ENCODE results near the gene PIK3R1. TPM values are rescaled to one million over a fixed set of nuclear protein-coding genes. Genes with fewer than 3 reads are reported as not detected.
A peak's percentile ranks its signal among the peaks of the same experiment; 100 is the strongest.

Gene PIK3R1
- total and polyA plus RNA-seq, 4 donors, result 6.8 to 222 (median 74.9) TPM

GRCh38 chr5:68276740-68277139, 61.2 kb downstream of the PIK3R1 start:
- H3K9me3 ChIP-seq (ENCODE audit: control insufficient read depth in 4 of 4, insufficient read depth in 3 of 4, low read length in 3 of 4), result no peaks in the 10 kb centered on the region
- peaks cover 21 to 58% (median 36%) of the 10 kb centered on the region in 4 donors for H3K36me3 ChIP-seq (ENCODE audit: control insufficient read depth in 4 of 4, insufficient read depth in 4 of 4, low read length in 4 of 4)
- H3K4me3 ChIP-seq, result no peak overlapping the region
- ATAC-seq (ENCODE audit: insufficient read depth, low FRiP score) (no peak), DNase-seq (no peak)
- H3K4me1 ChIP-seq (ENCODE audit: control insufficient read depth in 5 of 5, insufficient read depth in 5 of 5, low read length in 5 of 5), result peaks cover 0 to 24% (median 4%) of the 10 kb centered on the region in 5 donors
- TF ChIP-seq CTCF (IDR thresholded peaks at IDR 0.05; ENCODE audit: control extremely low read depth, extremely low read depth), result no peak
- WGBS, 2 donors, result 89% methylated on average over 5 of the region's 5 CpGs
- H3K27ac ChIP-seq (ENCODE audit: low read depth in 1 of 2, low read length in 1 of 2), result peak overlapping the region in 1 of 2 donors; percentile 78
- no peak overlapping the region for H3K9ac ChIP-seq (ENCODE audit: insufficient read depth in 1 of 2, low read length in 2 of 2)
- H3K27me3 ChIP-seq (ENCODE audit: control insufficient read depth in 3 of 3, insufficient read depth in 3 of 3, low read length in 2 of 3), result no peaks in the 10 kb centered on the region

GRCh38 chr5:68277431-68277830, 61.9 kb downstream of the PIK3R1 start:
- TF ChIP-seq CTCF (IDR thresholded peaks at IDR 0.05; ENCODE audit: control extremely low read depth, extremely low read depth), result no peak
- ATAC-seq (ENCODE audit: insufficient read depth, low FRiP score) (no peak), DNase-seq (no peak)
- no peak overlapping the region for H3K9ac ChIP-seq (ENCODE audit: insufficient read depth in 1 of 2, low read length in 2 of 2)
- H3K36me3 ChIP-seq (ENCODE audit: control insufficient read depth in 4 of 4, insufficient read depth in 4 of 4, low read length in 4 of 4), result peaks cover 27 to 64% (median 41%) of the 10 kb centered on the region in 4 donors
- H3K9me3 ChIP-seq (ENCODE audit: control insufficient read depth in 4 of 4, insufficient read depth in 3 of 4, low read length in 3 of 4), result no peaks in the 10 kb centered on the region
- peak overlapping the region in 1 of 2 donors; percentile 78 for H3K27ac ChIP-seq (ENCODE audit: low read depth in 1 of 2, low read length in 1 of 2)
- peaks cover 0 to 22% (median 3%) of the 10 kb centered on the region in 5 donors for H3K4me1 ChIP-seq (ENCODE audit: control insufficient read depth in 5 of 5, insufficient read depth in 5 of 5, low read length in 5 of 5)
- WGBS, 2 donors, result 73 to 88% methylated on average over 5 of the region's 5 CpGs
- H3K4me3 ChIP-seq, result no peak overlapping the region
- H3K27me3 ChIP-seq (ENCODE audit: control insufficient read depth in 3 of 3, insufficient read depth in 3 of 3, low read length in 2 of 3), result no peaks in the 10 kb centered on the region

- no peak for DNase-seq
- TF ChIP-seq CTCF (IDR thresholded peaks at IDR 0.05; ENCODE audit: control extremely low read depth, extremely low read depth), result no peak
- no peak overlapping the region for H3K9ac ChIP-seq (ENCODE audit: insufficient read depth in 1 of 2, low read length in 2 of 2)
- no peak for ATAC-seq (ENCODE audit: insufficient read depth, low FRiP score)
- no peak overlapping the region for H3K4me3 ChIP-seq
- H3K9me3 ChIP-seq (ENCODE audit: control insufficient read depth in 4 of 4, insufficient read depth in 3 of 4, low read length in 3 of 4), result no peaks in the 10 kb centered on the region
- 85 to 89% methylated on average over 4 of the region's 4 CpGs for WGBS, 2 donors
- peaks cover 0 to 17% (median 8%) of the 10 kb centered on the region in 5 donors for H3K4me1 ChIP-seq (ENCODE audit: control insufficient read depth in 5 of 5, insufficient read depth in 5 of 5, low read length in 5 of 5)
- no peaks in the 10 kb centered on the region for H3K27me3 ChIP-seq (ENCODE audit: control insufficient read depth in 3 of 3, insufficient read depth in 3 of 3, low read length in 2 of 3)
- peaks cover 33 to 60% (median 44%) of the 10 kb centered on the region in 4 donors for H3K36me3 ChIP-seq (ENCODE audit: control insufficient read depth in 4 of 4, insufficient read depth in 4 of 4, low read length in 4 of 4)
- peak overlapping the region in 1 of 2 donors; percentile 49 for H3K27ac ChIP-seq (ENCODE audit: low read depth in 1 of 2, low read length in 1 of 2)
These were observed 64.4 kb downstream of the PIK3R1 start for GRCh38 chr5:68279984-68280383.

GRCh38 chr5:68282001-68282400, 66.4 kb downstream of the PIK3R1 start:
- Histone ChIP-seq H3K36me3 (ENCODE audit: control insufficient read depth in 4 of 4, insufficient read depth in 4 of 4, low read length in 4 of 4) (peaks cover 30 to 52% (median 36%) of the 10 kb centered on the region in 4 donors), H3K4me1 (ENCODE audit: control insufficient read depth in 5 of 5, insufficient read depth in 5 of 5, low read length in 5 of 5) (peaks cover 3 to 23% (median 6%) of the 10 kb centered on the region in 5 donors), H3K9me3 (ENCODE audit: control insufficient read depth in 4 of 4, insufficient read depth in 3 of 4, low read length in 3 of 4) (no peaks in the 10 kb centered on the region), H3K27me3 (ENCODE audit: control insufficient read depth in 3 of 3, insufficient read depth in 3 of 3, low read length in 2 of 3) (no peaks in the 10 kb centered on the region), H3K9ac (ENCODE audit: insufficient read depth in 1 of 2, low read length in 2 of 2) (no peak overlapping the region), H3K4me3 (no peak overlapping the region), H3K27ac (ENCODE audit: low read depth in 1 of 2, low read length in 1 of 2) (peak overlapping the region in 1 of 2 donors; percentile 13)
- no peak for TF ChIP-seq CTCF (IDR thresholded peaks at IDR 0.05; ENCODE audit: control extremely low read depth, extremely low read depth)
- ATAC-seq (ENCODE audit: insufficient read depth, low FRiP score) (no peak), DNase-seq (no peak)
- WGBS, 2 donors, result 93 to 98% methylated on average over 4 of the region's 4 CpGs

Measured in lung (tissue), 12 donors.